ENCODE measurements around the gene SCARB1. TPM values are rescaled to one million over a fixed set of nuclear protein-coding genes. Genes with fewer than 3 reads are reported as not detected.

SCARB1 gene
- total and polyA plus RNA-seq, 9 of the 15 experiments (the other 6 are each of a cell fraction or from before 2014, with no cell fraction given), result 0.56 to 157 (median 52.8) TPM

DNA sequence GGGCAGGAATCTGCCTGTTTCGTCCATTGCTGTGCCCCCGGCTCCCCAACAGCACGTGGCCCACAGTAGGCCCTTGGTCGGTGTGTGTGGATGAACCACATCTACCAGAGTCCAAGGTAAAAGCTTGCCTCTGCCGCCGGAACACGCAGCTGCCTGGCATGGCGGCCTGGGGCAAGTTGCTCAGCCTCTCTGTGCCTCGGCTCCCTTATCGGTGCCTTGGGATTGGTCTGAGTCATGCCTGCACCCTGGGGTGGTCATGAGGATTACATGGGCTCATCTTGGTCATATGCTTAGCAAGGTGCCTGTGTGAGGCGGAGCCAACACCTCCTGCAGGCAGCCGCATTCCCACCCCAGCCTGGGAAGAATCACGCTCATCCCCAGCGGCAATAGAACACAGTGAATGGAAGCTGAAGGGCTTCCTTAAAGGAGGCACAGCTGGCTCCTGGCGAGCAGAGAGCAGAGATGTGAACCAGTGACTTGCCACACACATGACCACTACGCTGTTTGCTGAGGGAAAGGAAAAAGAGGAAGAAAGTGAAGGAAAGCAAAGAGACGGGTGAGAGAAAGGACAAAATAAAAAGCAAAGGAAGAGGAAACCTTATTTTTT lies 5.5 kb upstream of the SCARB1 start (continued):
- TF ChIP-seq KLF1 (tag; IDR thresholded peaks at IDR 0.05), result no peak
- no peak for TF ChIP-seq TAF1 (IDR thresholded peaks at IDR 0.05; ENCODE audit: control insufficient read depth, extremely low read depth, insufficient read depth, low read length, severe bottlenecking)
- no peak for TF ChIP-seq NFYB (IDR thresholded peaks at IDR 0.05; ENCODE audit: extremely low read depth, insufficient read length)
- peak; percentile 81 for TF ChIP-seq TOE1 (IDR thresholded peaks at IDR 0.05; ENCODE audit: borderline replicate concordance)
- TF ChIP-seq TOE1 (CRISPR knock-in tag; IDR thresholded peaks at IDR 0.05; ENCODE audit: borderline replicate concordance, low read depth), result no peak
- TF ChIP-seq, protein P1, sequence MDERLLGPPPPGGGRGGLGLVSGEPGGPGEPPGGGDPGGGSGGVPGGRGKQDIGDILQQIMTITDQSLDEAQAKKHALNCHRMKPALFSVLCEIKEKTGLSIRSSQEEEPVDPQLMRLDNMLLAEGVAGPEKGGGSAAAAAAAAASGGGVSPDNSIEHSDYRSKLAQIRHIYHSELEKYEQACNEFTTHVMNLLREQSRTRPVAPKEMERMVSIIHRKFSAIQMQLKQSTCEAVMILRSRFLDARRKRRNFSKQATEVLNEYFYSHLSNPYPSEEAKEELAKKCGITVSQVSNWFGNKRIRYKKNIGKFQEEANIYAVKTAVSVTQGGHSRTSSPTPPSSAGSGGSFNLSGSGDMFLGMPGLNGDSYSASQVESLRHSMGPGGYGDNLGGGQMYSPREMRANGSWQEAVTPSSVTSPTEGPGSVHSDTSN (CRISPR knock-in tag; IDR thresholded peaks at IDR 0.05; ENCODE audit: low read depth), result no peak
- TF ChIP-seq, protein P1 (tag; conservative IDR thresholded peaks at IDR 0.05; ENCODE audit: low read depth), result no peak
- TF ChIP-seq, protein P2, sequence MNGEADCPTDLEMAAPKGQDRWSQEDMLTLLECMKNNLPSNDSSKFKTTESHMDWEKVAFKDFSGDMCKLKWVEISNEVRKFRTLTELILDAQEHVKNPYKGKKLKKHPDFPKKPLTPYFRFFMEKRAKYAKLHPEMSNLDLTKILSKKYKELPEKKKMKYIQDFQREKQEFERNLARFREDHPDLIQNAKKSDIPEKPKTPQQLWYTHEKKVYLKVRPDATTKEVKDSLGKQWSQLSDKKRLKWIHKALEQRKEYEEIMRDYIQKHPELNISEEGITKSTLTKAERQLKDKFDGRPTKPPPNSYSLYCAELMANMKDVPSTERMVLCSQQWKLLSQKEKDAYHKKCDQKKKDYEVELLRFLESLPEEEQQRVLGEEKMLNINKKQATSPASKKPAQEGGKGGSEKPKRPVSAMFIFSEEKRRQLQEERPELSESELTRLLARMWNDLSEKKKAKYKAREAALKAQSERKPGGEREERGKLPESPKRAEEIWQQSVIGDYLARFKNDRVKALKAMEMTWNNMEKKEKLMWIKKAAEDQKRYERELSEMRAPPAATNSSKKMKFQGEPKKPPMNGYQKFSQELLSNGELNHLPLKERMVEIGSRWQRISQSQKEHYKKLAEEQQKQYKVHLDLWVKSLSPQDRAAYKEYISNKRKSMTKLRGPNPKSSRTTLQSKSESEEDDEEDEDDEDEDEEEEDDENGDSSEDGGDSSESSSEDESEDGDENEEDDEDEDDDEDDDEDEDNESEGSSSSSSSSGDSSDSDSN (IDR thresholded peaks at IDR 0.05; ENCODE audit: borderline replicate concordance in 1 of 2, low read depth in 2 of 2, low read length in 2 of 2), result no peak
- TF ChIP-seq ZC3H4 (CRISPR knock-in tag; IDR thresholded peaks at IDR 0.05; ENCODE audit: borderline replicate concordance), result 0 out of 2 replicates have a peak, but pooled peaks have one; percentile 13
- TF ChIP-seq, protein P3, sequence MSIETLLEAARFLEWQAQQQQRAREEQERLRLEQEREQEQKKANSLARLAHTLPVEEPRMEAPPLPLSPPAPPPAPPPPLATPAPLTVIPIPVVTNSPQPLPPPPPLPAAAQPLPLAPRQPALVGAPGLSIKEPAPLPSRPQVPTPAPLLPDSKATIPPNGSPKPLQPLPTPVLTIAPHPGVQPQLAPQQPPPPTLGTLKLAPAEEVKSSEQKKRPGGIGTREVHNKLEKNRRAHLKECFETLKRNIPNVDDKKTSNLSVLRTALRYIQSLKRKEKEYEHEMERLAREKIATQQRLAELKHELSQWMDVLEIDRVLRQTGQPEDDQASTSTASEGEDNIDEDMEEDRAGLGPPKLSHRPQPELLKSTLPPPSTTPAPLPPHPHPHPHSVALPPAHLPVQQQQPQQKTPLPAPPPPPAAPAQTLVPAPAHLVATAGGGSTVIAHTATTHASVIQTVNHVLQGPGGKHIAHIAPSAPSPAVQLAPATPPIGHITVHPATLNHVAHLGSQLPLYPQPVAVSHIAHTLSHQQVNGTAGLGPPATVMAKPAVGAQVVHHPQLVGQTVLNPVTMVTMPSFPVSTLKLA (conservative IDR thresholded peaks at IDR 0.05), result peak; percentile 47 to 58; a peak in 2 of 4 replicates
- TF ChIP-seq TBP (optimal IDR thresholded peaks at IDR 0.05; ENCODE audit: low read depth, low read length), result peak; percentile 44
- TF ChIP-seq MEF2D (tag; conservative IDR thresholded peaks at IDR 0.05; ENCODE audit: low read depth), result no peak
- TF ChIP-seq ZNF217 (CRISPR knock-in tag; IDR thresholded peaks at IDR 0.05), result no peak
- no peak for TF ChIP-seq TAF9B (IDR thresholded peaks at IDR 0.05; ENCODE audit: partially characterized antibody)
- peak; percentile 35; the same call in 1 of the 2 replicates for TF ChIP-seq GTF2E2 (tag; IDR thresholded peaks at IDR 0.05)
- TF ChIP-seq, protein P4, sequence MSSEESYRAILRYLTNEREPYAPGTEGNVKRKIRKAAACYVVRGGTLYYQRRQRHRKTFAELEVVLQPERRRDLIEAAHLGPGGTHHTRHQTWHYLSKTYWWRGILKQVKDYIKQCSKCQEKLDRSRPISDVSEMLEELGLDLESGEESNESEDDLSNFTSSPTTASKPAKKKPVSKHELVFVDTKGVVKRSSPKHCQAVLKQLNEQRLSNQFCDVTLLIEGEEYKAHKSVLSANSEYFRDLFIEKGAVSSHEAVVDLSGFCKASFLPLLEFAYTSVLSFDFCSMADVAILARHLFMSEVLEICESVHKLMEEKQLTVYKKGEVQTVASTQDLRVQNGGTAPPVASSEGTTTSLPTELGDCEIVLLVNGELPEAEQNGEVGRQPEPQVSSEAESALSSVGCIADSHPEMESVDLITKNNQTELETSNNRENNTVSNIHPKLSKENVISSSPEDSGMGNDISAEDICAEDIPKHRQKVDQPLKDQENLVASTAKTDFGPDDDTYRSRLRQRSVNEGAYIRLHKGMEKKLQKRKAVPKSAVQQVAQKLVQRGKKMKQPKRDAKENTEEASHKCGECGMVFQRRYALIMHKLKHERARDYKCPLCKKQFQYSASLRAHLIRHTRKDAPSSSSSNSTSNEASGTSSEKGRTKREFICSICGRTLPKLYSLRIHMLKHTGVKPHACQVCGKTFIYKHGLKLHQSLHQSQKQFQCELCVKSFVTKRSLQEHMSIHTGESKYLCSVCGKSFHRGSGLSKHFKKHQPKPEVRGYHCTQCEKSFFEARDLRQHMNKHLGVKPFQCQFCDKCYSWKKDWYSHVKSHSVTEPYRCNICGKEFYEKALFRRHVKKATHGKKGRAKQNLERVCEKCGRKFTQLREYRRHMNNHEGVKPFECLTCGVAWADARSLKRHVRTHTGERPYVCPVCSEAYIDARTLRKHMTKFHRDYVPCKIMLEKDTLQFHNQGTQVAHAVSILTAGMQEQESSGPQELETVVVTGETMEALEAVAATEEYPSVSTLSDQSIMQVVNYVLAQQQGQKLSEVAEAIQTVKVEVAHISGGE (CRISPR knock-in tag; IDR thresholded peaks at IDR 0.05), result peak in 1 of 3 experiments; percentile 32; a peak in 1 of 6 replicates
